ENCODE results near the gene KLF7.

Gene KLF7

GRCh38 chr2:207135340-207135739 is 30.4 kb downstream of the KLF7 start:
- POLR2A ChIA-PET: no interaction called here
- CTCF ChIA-PET: interaction anchor here (1.5 to 1.6 kb wide), 2 partner anchors 9 to 30 kb away, joined by 3 to 7 read pairs; no protein-coding TSS in a partner anchor
- DNase-seq (ENCODE audit: extremely low spot score): no peak
- TF ChIP-seq CTCF (IDR thresholded peaks at IDR 0.05; ENCODE audit: control extremely low read depth, extremely low read depth, low read depth, missing control alignments): no peak

DNA sequence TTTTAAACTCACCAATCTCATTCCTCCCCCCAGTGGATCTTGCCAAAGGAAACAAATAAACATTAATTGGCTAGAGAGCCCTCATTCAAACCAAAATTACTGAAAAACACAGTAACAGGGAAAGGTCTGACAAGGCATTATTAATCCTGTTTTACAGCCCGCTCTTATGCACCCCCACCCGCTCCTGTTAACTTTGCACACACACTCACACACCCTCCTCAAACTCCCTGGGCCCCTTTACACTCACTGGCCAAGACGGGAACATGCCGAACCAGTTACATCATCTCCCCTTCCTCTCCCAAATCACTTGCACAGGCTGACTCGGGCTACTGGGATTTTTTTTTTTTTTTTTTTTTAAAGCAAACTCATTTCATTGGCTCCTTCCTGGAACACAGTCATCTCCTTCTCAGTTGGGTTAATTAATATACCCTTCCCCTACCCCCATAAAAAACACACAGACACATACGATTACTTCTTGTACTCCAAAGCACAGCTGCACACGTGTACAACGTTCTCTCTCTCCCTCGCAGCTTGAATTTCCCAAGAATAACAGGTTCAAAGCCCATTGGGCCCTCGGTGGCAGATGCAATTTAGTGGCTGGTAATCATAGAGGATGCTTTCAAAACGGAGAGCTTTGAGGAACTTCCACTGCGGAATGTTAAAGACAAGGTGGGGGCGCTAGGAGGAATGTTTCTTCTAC is 31.8 kb downstream of the KLF7 start:
- no peak for DNase-seq (ENCODE audit: extremely low spot score)
- CTCF ChIA-PET: interaction anchor here (1.0 to 1.6 kb wide), 3 partner anchors 8 to 31 kb away, joined by 3 to 7 read pairs (median 4); no protein-coding TSS in a partner anchor
- no peak for TF ChIP-seq CTCF (IDR thresholded peaks at IDR 0.05; ENCODE audit: control extremely low read depth, extremely low read depth, low read depth, missing control alignments)
- POLR2A ChIA-PET: no interaction called here

DNA sequence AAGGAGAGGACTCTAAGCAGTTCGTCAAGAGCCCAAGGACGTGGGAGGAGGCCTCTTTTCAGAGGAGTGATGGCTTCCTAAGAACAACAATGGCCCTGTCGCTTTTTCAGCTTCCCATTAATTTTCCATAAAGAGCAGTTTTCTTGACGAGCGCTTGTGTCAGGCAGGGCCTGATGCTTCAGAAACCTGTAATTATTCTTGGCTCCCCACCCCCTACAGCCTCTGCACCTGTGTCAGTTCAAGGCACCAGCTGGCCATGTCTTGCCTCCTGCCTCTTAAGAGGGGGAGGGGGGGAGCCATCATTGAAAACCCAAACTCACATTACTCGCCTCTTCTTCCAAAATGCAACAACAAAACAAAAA is 32.3 kb downstream of the KLF7 start:
- no peak for TF ChIP-seq CTCF (IDR thresholded peaks at IDR 0.05; ENCODE audit: control extremely low read depth, extremely low read depth, low read depth, missing control alignments)
- CTCF ChIA-PET: no interaction called here
- POLR2A ChIA-PET: no interaction called here
- DNase-seq (ENCODE audit: extremely low spot score): no peak

DNA sequence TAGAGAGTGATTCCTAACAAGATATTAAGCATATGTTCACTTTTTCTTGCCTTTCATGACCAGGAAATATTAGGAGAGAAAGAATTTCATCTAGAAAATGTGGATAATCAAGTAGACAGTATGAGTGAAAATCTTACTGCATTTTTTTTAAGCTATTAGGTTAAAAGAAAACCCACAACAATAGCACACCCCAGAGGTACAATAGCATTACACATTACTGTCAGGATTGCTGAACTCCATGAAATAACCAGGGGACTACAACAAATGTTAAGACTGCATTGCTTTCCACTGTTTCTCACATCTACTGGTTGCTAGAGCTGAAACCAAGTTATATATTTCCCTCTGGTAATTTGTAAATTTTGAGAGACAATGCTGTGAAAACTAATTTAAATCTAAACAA is 33.7 kb downstream of the KLF7 start:
- ChIA-PET CTCF (interaction anchor here (0.7 to 4.3 kb wide), 5 partner anchors 10 to 58 kb away, joined by 3 to 22 read pairs (median 3); no protein-coding TSS in a partner anchor), POLR2A (no interaction called here)
- no peak for DNase-seq (ENCODE audit: extremely low spot score)
- no peak for TF ChIP-seq CTCF (IDR thresholded peaks at IDR 0.05; ENCODE audit: control extremely low read depth, extremely low read depth, low read depth, missing control alignments)

DNA sequence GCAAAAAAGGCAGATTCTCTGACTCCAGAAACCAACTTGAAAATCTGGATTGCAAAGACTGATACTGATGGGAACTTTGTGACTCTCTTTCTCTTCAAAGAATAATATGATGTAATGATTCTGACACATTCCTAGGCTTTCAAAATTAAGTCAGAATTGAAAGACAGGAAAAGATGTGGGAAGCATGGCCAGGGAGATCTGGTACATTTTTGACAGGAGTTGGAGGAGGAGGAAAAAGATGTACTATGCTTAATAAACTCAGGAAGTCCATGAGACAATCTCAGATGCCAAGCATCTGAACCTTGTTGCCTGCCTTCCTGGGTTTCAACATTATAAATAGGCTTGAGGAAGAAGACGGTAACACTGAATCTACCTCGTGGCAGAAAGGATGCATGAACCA is 34.2 kb downstream of the KLF7 start:
- POLR2A ChIA-PET: no interaction called here

DNA sequence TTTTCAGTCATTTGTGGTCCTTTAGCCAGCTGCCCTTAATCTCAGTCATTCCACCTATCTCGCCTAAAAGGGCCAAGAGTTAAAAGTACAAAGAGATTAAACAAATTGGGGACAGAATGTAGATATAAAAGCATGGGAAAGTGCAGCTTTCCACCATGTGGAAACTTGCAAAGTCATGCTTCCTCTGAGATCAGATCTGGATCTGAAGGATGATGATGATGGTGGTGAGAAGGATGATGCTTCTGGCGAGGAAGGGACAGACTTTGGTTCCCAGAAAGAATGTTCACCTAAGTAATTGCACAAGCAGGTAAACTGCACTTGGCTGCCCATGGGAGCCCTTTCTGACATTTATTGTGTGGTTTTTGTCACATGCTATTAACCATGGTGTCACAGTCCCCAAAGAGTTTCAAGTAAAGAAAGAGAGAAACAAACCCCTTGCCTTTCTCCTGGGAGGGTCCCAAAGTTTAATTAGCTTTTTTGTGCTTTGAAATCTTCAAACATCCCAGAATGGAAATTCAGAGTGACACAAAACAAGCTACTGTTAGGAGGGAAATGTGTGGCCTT is 34.7 kb downstream of the KLF7 start:
- POLR2A ChIA-PET: no interaction called here
- no peak for DNase-seq (ENCODE audit: extremely low spot score)
- CTCF ChIA-PET: interaction anchor here (1.3 to 4.3 kb wide), 2 partner anchors 11 to 33 kb away, joined by 4 to 22 read pairs; no protein-coding TSS in a partner anchor
- no peak for TF ChIP-seq CTCF (IDR thresholded peaks at IDR 0.05; ENCODE audit: control extremely low read depth, extremely low read depth, low read depth, missing control alignments)

More for the DNA sequence above, 34.2 kb downstream of the KLF7 start:
- CTCF ChIA-PET: interaction anchor here (0.9 to 4.3 kb wide), 4 partner anchors 10 to 58 kb away, joined by 3 to 22 read pairs (median 3); no protein-coding TSS in a partner anchor
- DNase-seq (ENCODE audit: extremely low spot score): no peak
- no peak for TF ChIP-seq CTCF (IDR thresholded peaks at IDR 0.05; ENCODE audit: control extremely low read depth, extremely low read depth, low read depth, missing control alignments)
